ENCODE results near the gene ABITRAM.

ABITRAM gene

GRCh38 chr9:108973895-108974294 is 39.7 kb downstream of the ABITRAM start:
- CTCF ChIA-PET: no interaction called here
- no peak overlapping the region for H3K4me3 ChIP-seq (ENCODE audit: low read depth, low read length)
- H3K9me3 ChIP-seq (ENCODE audit: control insufficient read depth, insufficient read depth, low read depth, low read length): no peaks in the 10 kb centered on the region
- no peaks in the 10 kb centered on the region for H3K4me1 ChIP-seq (ENCODE audit: control insufficient read depth, insufficient read depth, low read length)
- peaks cover 9 to 58% of the 10 kb centered on the region in 2 experiments; a peak in 2 of 3 replicates for H3K36me3 ChIP-seq (ENCODE audit: control insufficient read depth in 2 of 2, insufficient read depth in 1 of 2, low read length in 2 of 2)
- POLR2A ChIA-PET: no interaction called here
- no peak overlapping the region for H3K27ac ChIP-seq (ENCODE audit: extremely low read depth, low read depth, low read length)
- no peak for TF ChIP-seq ZNF449 (tag by site-specific recombination; IDR thresholded peaks at IDR 0.05)
- TF ChIP-seq ZNF596 (tag by site-specific recombination; IDR thresholded peaks at IDR 0.05): no peak
- no peak for TF ChIP-seq SETDB1 (IDR thresholded peaks at IDR 0.05; ENCODE audit: insufficient read length, low read length)
- no peak for TF ChIP-seq SP7 (tag by site-specific recombination; IDR thresholded peaks at IDR 0.05)
- TF ChIP-seq ZBTB6 (tag by site-specific recombination; IDR thresholded peaks at IDR 0.05): no peak
- TF ChIP-seq ZNF558 (tag by site-specific recombination; IDR thresholded peaks at IDR 0.05): no peak
- TF ChIP-seq REST (tag by site-specific recombination; IDR thresholded peaks at IDR 0.05): no peak
- no peak for TF ChIP-seq ZNF792 (tag by site-specific recombination; IDR thresholded peaks at IDR 0.05)

GRCh38 chr9:108978205-108978604 is 44.0 kb downstream of the ABITRAM start:
- CTCF ChIA-PET: interaction anchor here (0.9 to 1.4 kb wide), 2 partner anchors 24 to 25 kb away, joined by 3 read pairs; no protein-coding TSS in a partner anchor
- H3K27ac ChIP-seq (ENCODE audit: extremely low read depth, low read depth, low read length): no peak overlapping the region
- no peaks in the 10 kb centered on the region for H3K9me3 ChIP-seq (ENCODE audit: control insufficient read depth, insufficient read depth, low read depth, low read length)
- no peak for TF ChIP-seq SETDB1 (IDR thresholded peaks at IDR 0.05; ENCODE audit: insufficient read length, low read length)
- TF ChIP-seq ZSCAN23 (tag by site-specific recombination; IDR thresholded peaks at IDR 0.05): no peak
- TF ChIP-seq PRDM10 (tag by site-specific recombination; IDR thresholded peaks at IDR 0.05): no peak
- TF ChIP-seq ZNF214 (tag by site-specific recombination; IDR thresholded peaks at IDR 0.05; ENCODE audit: borderline replicate concordance): no peak
- TF ChIP-seq ZNF585B (tag by site-specific recombination; IDR thresholded peaks at IDR 0.05): no peak
- no peak for TF ChIP-seq SALL2 (tag by site-specific recombination; IDR thresholded peaks at IDR 0.05; ENCODE audit: borderline replicate concordance)
- no peak for TF ChIP-seq PBX3 (CRISPR knock-in tag; IDR thresholded peaks at IDR 0.05)
- H3K4me3 ChIP-seq (ENCODE audit: low read depth, low read length): no peak overlapping the region
- no peaks in the 10 kb centered on the region for H3K4me1 ChIP-seq (ENCODE audit: control insufficient read depth, insufficient read depth, low read length)
- H3K36me3 ChIP-seq (ENCODE audit: control insufficient read depth in 2 of 2, insufficient read depth in 1 of 2, low read length in 2 of 2): peaks cover 9 to 56% of the 10 kb centered on the region in 2 experiments; a peak in 2 of 3 replicates
- POLR2A ChIA-PET: no interaction called here

Data from HEK293 (cell line).